Astrocyte of the spinal cord (primary cell): Measurements from ENCODE around the gene XYLB.

ENCODE experiments used
- DNase-seq: peaks from one replicate; pipeline ENCODE4 v3.0.0; 2011; ENCODE audit warnings: low read depth, low spot score
- H3K4me3 ChIP-seq: 2 replicates; pipeline ENCODE4 v1.5.1; 2011; ENCODE audit warnings: low read depth, mild to moderate bottlenecking, low read length, moderate library complexity
- in situ Hi-C: cut with HindIII; loops from 2 replicates; pipeline ENCODE4 v1.10.0; 2017; ENCODE audit warnings: low sequenced_read_pairs
- TF ChIP-seq, protein P1 (sequence below): IDR thresholded peaks from 2 replicates; pipeline ENCODE4 v1.5.1; 2012; ENCODE audit warnings: low read depth, mild to moderate bottlenecking, low read length, inconsistent platforms

The XYLB gene

DNA sequence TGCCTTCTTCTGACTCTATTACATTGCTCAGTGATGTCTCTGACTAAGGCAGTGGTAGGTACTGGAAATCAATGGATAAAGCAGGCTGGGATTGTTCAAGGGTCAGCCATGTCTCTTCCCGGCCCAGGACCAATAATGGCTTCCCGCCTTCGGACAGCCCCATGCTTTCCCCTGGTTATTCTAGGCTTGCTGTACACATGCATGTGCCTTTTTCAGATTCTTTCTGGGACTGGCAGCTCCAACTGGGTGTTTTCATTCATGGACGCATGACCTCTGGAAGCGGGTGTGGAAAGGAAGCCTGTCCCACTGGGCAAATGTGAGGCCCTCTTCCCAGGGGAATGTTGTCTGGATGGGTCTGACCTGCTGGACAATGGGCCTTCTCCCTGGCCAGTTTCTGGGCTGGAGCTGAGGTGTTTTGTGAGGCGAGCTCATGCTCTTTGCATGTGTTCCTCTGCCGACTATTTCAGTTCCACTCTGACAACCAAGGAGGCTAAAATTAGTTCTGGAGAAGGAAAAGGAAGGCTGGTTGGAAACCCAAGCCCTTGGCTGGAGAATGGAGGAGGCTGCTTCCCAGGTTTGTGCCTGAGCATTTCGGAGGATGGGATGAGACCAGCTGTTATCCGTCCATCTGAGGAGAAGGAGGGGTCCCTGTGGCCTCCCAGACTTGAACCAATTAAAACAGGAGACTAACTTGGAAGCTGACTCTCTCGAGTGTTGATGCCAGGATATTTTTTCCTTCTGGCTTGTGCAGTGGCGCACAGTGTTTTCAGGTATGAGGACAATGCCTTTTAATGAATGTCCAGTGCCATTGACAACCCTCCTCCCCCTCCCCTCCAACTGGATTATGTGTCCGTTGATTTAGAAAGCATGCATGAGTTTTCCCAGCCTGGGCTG is 114.0 kb downstream of the XYLB start:
- TF ChIP-seq, protein P1, sequence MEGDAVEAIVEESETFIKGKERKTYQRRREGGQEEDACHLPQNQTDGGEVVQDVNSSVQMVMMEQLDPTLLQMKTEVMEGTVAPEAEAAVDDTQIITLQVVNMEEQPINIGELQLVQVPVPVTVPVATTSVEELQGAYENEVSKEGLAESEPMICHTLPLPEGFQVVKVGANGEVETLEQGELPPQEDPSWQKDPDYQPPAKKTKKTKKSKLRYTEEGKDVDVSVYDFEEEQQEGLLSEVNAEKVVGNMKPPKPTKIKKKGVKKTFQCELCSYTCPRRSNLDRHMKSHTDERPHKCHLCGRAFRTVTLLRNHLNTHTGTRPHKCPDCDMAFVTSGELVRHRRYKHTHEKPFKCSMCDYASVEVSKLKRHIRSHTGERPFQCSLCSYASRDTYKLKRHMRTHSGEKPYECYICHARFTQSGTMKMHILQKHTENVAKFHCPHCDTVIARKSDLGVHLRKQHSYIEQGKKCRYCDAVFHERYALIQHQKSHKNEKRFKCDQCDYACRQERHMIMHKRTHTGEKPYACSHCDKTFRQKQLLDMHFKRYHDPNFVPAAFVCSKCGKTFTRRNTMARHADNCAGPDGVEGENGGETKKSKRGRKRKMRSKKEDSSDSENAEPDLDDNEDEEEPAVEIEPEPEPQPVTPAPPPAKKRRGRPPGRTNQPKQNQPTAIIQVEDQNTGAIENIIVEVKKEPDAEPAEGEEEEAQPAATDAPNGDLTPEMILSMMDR, result no peak
- in situ Hi-C loops, result no loop called here
- no peak for DNase-seq
- no peak overlapping the region for H3K4me3 ChIP-seq
